SHP77 treated with DMSO at 0.1 percent for 48 hours (cell line): Measurements from ENCODE around the gene STRN3.
"Not testable (repeated sequence)": the region's sequence is repeated elsewhere in the genome, so short reads cannot be mapped to it uniquely, and the experiment has no call there.

Source experiments
- DNase-seq: peaks from one replicate; lab custom pipeline; 2025; lab: John Stamatoyannopoulos, UW

Gene STRN3

DNA sequence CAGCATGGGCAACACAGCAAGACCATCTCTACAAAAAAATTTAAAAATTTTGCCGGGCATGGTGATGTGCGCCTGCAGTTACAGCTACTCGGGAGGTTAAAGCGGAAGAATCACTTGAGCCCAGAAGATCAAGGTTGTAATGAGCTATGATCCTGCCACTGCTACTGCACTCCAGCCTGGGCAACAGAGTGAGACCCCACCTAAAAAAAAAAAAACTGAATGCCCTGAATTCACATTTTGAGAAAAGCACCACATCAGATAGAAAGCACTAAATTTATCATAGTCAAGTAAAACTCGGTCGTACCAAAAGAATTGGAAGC is 24.9 kb downstream of the STRN3 start:
- no peak for DNase-seq

DNA sequence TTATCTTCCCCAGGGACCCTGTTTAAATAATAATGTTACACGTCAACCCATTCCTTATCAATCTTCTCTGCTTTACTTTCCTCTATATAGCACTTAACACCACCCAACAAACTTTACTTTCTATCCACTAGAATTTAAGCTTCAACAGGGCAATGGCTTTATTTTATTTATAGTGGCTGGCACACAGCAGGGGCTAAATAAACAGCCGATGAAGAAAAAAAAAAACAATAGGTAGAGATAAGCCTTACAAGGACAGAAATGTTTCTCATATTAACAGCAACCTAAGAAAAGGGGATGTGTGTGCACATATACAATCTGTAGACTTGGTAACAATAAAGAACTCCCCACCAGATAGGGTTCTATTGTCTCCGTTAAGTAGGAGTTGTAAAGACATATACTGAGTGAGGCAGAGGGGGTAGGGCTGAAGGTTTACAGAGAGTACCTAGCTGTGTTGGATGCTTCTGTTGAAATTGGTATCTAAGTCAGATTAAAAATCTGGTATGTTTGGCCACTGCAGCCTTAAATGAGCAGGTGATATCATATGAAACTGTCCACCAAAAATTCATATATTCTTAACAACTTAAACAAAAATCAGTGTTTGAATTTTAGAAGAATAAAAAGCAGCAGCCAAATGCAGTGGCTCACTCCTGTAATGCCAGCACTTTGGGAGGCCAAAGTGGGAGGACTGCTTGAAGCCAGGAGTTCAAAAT is 25.4 kb downstream of the STRN3 start:
- DNase-seq: no peak

DNA sequence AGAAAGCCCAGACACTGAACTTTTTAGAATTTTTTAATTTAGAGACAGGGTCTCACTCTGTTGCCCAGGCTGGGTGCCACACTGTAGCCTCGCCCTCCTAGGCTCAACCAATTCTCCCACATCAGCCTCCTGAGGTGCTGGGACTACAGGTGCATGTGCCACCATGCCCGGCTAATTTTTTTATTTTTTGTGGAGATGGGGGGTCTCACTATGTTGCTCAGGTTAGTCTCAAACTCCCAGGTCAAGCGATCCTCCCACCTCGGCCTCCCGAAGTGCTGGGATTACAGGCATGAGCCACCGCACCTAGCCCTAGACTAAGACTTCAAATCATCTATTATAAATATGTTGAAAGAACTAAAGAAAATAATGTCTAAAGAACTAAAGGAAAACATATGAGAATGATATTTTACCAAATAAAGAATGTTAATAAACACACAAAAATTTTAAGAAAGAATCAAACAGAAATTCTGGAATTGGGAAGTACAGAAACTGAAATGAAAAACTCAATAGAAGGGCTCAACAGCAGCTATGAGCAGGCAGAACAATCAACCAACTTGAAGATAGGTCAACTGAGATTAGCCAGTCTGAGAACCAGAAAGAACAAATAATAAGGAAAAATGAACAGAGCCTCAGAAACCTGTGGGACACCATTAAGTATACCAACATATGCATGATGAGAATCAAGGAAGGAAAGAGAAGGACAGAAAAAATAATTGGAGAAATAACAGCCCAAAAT is 27.0 kb downstream of the STRN3 start:
- DNase-seq: no peak

DNA sequence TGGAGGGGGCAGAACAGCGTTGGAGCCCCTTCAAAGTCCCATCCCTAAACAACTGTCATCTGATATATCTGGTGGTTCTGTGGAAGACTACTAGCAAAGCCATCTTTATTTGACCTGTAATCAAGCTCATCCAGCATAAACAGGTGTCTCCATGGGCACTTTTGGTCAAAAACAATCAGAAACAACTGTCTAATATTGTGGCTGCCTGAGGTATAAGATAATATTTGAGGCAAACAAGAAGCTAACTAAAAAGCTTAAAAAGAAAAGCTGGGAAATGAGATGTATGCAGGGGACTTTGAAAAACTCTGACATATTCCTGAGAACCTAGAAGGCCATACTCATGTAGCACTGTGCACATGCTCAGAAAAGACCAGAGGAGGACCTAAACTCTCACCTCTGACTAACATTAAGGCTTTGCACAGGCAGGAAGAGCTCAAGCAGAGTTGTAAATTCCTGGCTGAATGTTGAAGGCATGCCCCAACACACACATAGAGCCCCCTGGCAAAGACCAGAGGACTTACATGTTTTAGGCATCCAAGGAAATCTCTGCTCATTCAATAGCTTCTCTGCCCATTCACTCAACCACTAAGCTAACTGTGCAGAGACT is 28.0 kb downstream of the STRN3 start:
- no peak for DNase-seq

- DNase-seq: no peak
These were observed 29.1 kb downstream of the STRN3 start for GRCh38 chr14:30996892-30997659.

DNA sequence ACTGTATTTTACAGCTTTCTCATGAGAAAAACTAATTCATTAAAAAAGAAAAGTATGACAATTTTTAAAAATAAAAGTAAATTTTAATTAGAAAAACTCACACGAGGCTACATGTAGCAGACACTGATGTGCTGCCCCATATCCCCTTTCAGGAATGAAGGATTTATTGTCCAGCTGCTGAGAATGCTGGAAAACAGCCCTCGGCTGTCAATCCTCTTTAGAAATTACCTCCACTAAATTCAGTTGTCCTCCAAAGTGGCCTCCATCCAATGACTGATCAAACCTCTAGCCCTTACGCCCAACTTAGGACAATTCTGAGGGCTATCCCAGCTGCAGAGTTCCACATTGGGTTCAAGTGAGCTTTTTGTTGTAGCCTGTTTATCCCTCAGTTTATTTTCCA is 30.5 kb downstream of the STRN3 start:
- DNase-seq: no peak

- DNase-seq: no peak
These were observed 31.2 kb downstream of the STRN3 start for GRCh38 chr14:30994681-30995620.

- DNase-seq: no peak
These were observed 33.1 kb downstream of the STRN3 start for GRCh38 chr14:30993071-30993470.

GRCh38 chr14:30991408-30991807 is 34.8 kb downstream of the STRN3 start:
- no peak for DNase-seq

GRCh38 chr14:30990770-30991169 is 35.4 kb downstream of the STRN3 start:
- no peak for DNase-seq

DNA sequence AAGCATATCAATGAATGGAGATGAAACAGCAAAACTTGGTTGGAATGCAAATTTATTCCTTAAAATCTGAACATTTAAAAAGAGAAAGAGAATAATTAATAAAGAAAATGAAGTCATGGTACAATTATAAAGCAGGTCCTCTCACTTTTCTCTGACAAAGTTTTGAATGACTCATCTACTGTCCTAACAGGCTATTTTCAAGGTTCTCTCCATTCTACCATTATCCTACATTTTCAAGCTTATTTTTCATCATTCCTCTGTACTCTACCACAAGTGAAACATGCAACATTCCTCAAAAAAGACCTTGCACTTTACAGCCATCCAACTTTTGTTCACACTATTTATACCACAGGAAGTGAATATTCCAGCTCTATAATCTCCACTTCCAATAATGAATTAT is 37.7 kb downstream of the STRN3 start:
- DNase-seq: no peak

DNA sequence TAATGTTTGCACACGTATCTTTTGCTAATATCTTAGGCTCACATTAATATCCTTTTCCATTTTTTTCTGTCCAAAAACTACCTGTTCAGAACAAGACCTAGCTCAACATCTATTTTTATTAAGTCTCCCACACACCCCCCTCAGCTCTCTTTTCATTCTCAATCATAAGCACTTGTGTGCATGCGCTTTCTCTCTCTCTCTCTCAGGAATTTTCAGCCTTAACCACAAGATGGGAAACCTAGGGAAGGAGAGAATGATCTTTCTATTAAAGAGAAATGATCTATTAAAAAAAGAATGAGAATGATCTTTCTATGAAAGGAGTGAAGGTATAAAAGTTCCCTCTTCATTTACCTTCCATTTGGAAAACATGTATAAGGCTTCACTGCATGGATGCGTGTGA is 40.4 kb downstream of the STRN3 start:
- DNase-seq: no peak

- no peak for DNase-seq
These were observed 42.3 kb downstream of the STRN3 start for GRCh38 chr14:30983858-30984257.

DNA sequence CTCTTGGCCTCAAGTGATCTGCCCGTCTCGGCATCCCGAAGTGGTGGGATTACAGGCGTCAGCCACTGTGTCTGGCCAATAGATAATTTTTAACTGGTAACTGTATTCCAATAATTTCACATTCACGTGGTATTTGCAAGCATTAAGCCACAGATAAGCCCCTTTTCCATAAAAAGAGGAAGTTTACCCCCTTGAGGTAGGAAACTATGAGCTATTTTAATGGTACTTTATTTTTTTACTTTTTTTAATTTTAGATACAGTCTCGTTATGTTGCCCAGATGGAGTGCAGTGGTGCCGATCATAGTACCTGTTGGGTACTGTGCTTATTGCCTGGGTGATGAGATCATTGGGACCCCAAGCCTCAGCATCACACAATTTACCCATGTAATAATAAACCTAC is 43.6 kb downstream of the STRN3 start:
- no peak for DNase-seq

DNA sequence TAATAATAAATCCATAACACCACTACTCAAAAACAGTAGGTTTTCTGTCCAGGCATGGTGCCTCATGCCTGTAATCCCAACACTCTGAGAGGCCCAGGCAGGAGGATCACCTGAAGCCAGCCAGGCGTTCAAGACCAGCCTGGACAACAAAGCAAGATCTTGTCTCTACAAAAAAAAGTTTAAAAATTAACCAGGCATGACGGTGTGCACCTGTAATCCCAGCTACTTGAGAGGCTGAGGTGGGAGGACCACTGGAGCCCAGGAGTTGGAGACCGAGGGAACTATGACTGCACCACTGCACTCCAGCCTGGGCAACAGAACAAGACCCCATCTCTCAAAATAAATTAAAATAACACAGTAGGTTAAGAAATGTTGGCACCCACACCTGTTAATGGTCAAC is 45.2 kb downstream of the STRN3 start:
- DNase-seq: no peak

- peak; percentile 20 for DNase-seq
These were observed 46.0 kb downstream of the STRN3 start for GRCh38 chr14:30980106-30980704.

GRCh38 chr14:30977752-30978151 is 48.4 kb downstream of the STRN3 start:
- no peak for DNase-seq

DNA sequence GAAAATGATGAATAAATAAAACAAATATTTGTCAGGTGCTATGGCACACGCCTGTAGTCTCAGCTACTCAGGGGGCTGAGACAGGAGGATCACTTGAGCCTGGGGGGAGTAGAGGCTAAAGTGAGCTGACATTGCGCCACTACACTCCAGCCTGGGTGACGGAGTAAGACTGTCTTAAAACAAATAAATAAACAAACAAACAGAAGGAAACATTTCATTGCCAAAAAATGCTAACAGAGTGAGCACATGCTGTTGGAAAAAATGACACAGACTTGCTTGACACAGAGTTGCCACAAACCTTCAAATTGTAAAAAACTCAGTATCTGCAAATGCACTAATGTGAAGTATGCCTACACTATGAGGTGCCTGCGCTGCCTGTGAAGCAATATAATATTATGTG is 51.6 kb downstream of the STRN3 start:
- DNase-seq: no peak

- no peak for DNase-seq
These were observed 53.1 kb downstream of the STRN3 start for GRCh38 chr14:30972882-30973582.

- not testable (repeated sequence) for DNase-seq
These were observed 54.0 kb downstream of the STRN3 start for GRCh38 chr14:30972036-30972732.
